Testis (tissue), 2 donors: ENCODE data around the gene ANXA2.

Source experiments
- POLR2A ChIP-seq: fragments of 450-650 bp; IDR thresholded peaks from one replicate; pipeline ENCODE4 v1.6.1; 2017; ENCODE audit warnings: antibody characterized with exemption, mild to moderate bottlenecking, moderate library complexity
- TF ChIP-seq, protein P1 (sequence below), 3 experiments: fragments of 450-650 bp in 2 of 3; fragments of 200-600 bp in 1 of 3; sonication (generic) in 1 of 3; IDR thresholded peaks; one replicate each; pipeline ENCODE4 v1.5.1; 2016 to 2019; ENCODE audit warnings: antibody characterized with exemption in 3 of 3, mild to moderate bottlenecking in 2 of 3, moderate library complexity in 1 of 3

- no peak for TF ChIP-seq POLR2A
- TF ChIP-seq, protein P1, sequence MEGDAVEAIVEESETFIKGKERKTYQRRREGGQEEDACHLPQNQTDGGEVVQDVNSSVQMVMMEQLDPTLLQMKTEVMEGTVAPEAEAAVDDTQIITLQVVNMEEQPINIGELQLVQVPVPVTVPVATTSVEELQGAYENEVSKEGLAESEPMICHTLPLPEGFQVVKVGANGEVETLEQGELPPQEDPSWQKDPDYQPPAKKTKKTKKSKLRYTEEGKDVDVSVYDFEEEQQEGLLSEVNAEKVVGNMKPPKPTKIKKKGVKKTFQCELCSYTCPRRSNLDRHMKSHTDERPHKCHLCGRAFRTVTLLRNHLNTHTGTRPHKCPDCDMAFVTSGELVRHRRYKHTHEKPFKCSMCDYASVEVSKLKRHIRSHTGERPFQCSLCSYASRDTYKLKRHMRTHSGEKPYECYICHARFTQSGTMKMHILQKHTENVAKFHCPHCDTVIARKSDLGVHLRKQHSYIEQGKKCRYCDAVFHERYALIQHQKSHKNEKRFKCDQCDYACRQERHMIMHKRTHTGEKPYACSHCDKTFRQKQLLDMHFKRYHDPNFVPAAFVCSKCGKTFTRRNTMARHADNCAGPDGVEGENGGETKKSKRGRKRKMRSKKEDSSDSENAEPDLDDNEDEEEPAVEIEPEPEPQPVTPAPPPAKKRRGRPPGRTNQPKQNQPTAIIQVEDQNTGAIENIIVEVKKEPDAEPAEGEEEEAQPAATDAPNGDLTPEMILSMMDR (IDR thresholded peaks at IDR 0.05) = no peak
These were observed 27.0 kb downstream of the ANXA2 start for GRCh38 chr15:60370869-60371136.
